ENCODE results near the gene APEX1.
A peak's percentile ranks its signal among the peaks of the same experiment; 100 is the strongest.

APEX1 gene

DNA sequence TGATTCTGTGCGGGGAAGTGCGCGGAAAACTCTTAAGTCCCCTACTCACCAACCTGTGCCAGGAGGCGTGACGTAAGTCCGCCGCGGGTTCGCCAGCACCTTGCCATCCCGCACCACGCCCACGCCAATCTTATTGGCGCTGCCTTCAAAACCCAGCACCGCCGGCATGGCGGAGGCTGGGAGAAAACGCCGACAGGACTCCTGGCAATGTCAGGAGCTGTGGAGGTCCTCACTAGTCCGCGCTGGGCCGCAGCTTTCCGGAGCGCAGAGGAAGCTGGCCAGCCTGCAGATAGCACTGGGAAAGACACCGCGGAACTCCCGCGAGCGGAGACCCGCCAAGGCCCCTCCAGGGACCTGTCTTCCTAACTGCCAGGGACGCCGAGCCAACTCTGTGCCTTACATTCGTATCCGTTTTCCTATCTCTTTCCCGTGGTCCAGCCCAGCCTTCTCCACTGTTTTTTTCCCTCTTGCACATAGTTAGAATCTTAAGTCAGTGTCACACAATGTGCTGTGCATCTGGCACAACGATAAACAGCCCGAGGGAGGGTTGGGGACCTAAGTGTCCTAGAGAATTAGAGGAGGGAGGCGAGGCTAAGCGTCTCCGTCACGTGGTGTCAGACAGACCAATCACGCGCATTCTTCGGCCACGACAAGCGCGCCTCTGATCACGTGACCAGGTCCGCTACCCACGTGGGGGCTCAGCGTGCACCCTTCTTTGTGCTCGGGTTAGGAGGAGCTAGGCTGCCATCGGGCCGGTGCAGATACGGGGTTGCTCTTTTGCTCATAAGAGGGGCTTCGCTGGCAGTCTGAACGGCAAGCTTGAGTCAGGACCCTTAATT is at the start of gene APEX1, which contains the start of gene OSGEP:
APEX1 (plus strand) TSS at position 711 of the 839 bp plus-strand sequence. CDS start 420 bp downstream, outside the sequence.
OSGEP (minus strand) TSS at position 297 of the 839 bp plus-strand sequence; CDS start at position 168, 129 bp downstream.
- no peaks in the 10 kb centered on the region for H3K27me3 Mint-ChIP-seq
- peak within 1 kb of the TSS; percentile 51 for H3K27ac Mint-ChIP-seq
- H3K36me3 Mint-ChIP-seq (ENCODE audit: low read depth), result peaks cover 21% of the 10 kb centered on the region
- H3K9me3 Mint-ChIP-seq, result no peaks in the 10 kb centered on the region
- DNase-seq, result peak; percentile 95
- H3K4me1 Mint-ChIP-seq (ENCODE audit: low read depth), result peaks cover 28% of the 10 kb centered on the region
- no peak within 1 kb of the TSS for H3K4me3 Mint-ChIP-seq

DNA sequence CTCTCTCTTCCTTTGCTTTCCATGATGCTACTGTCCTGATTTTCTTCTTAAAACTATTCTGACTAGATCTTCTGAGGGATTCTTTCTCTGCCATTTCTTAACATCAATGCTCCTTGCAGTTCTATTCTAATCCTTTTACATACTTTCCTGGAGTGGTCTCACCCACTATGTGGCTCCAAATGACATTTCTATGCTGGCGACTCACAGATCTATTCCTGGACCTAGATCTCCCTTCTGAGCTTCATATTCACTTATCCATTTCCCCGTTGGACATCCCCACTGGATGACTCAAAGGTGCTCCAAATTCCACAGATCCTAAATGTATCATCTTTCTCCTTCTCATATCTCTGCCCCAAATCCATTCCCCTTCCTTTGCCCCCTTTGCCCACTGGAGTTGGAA is 45.8 kb upstream of the APEX1 start:
- H3K36me3 Mint-ChIP-seq (ENCODE audit: low read depth), result peaks cover 58% of the 10 kb centered on the region
- no peaks in the 10 kb centered on the region for H3K9me3 Mint-ChIP-seq
- peak overlapping the region; percentile 32 for H3K27ac Mint-ChIP-seq
- no peak for DNase-seq
- peaks cover 51% of the 10 kb centered on the region for H3K4me1 Mint-ChIP-seq (ENCODE audit: low read depth)
- H3K4me3 Mint-ChIP-seq, result no peak overlapping the region
- no peaks in the 10 kb centered on the region for H3K27me3 Mint-ChIP-seq

DNA sequence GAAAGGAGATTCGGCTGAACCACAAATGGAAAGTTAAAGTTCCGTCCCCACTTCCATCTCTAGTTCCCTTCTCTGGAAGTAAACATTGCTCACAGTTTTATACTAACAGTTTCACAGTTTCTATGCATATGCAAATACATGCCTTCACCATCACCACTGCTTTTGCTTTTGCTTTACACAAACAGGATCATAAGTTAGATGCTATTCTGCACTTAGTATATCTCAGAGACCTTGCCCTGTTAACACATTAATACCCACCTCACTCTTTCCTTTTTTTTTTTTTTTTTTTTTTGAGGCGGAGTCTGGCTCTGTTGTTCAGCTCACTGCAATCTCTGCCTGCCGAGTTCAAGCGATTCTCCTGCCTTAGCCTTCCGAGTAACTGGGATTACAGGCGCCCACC is 42.6 kb upstream of the APEX1 start:
- Mint-ChIP-seq H3K27ac (peak overlapping the region; percentile 96), H3K4me1 (ENCODE audit: low read depth) (peaks cover 45% of the 10 kb centered on the region), H3K27me3 (no peaks in the 10 kb centered on the region), H3K4me3 (peak overlapping the region; percentile 90), H3K36me3 (ENCODE audit: low read depth) (peaks cover 26% of the 10 kb centered on the region), H3K9me3 (no peaks in the 10 kb centered on the region)
- no peak for DNase-seq

DNA sequence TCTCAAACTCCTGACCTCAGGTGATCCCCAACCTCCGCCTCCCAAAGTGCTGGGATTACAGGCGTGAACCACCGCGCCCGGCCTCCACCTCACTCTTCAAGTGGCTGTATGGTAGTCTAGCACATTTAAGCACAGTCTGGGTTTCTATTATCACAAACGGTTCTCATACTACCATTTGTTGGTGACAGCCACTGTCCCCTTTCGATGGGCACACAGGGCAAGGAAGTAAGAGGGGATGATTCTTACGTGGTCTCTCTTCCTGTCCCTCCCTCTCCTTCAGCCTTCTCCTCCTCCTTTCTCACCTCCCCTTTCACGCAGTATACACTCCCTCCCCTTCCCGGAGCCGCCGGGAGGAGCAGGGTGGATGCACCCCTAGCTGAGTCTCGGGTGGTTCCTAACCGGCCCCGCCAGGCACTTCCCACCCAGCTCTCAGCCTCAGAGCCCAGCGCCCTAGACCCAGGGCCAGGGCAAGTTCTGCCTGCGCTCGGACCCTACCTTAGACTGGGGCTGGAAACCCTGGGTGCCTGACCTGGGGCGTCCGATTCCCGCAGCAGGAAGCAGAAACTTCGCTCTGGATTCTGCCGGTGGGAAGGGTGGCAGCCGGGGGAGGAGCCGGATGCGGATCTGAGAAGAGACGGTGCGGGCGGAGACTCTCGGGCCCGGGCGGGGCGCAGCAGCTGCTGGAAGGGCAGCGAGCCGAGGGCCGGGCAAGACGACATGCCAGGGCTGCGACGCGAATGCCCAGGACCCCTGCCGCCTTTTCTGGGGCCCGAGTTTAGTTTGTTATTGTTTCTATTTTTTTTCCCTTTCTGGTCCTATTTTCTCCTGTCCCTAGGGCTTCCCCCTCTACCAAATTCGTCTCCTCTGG is 41.9 kb upstream of the APEX1 start, which contains the start of gene TEP1:
TEP1 (minus strand) TSS at position 626 of the 868 bp plus-strand sequence. CDS start 5,062 bp downstream, outside the sequence.
- H3K4me1 Mint-ChIP-seq (ENCODE audit: low read depth), result peaks cover 46% of the 10 kb centered on the region
- H3K27ac Mint-ChIP-seq, result peak within 1 kb of the TSS; percentile 96
- DNase-seq, result peak; percentile 83
- no peaks in the 10 kb centered on the region for H3K9me3 Mint-ChIP-seq
- H3K27me3 Mint-ChIP-seq, result no peaks in the 10 kb centered on the region
- peak within 1 kb of the TSS; percentile 90 for H3K4me3 Mint-ChIP-seq
- H3K36me3 Mint-ChIP-seq (ENCODE audit: low read depth), result peaks cover 19% of the 10 kb centered on the region

DNA sequence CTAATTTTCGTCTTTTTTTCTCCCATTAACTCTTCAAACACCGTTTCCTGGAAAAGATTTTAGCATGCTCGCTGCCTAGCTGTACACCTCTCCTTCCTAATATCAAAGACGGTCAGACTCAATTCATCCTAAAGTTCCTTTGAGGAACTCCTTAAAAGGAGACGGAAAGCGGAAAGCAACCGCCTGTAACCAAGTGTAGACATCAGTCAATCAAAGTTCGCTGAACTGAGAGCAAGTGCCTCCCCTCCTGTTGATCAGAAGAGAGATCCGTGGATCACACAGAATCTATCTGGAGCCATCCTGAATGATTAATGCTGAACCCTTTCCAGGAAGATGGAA is 41.3 kb upstream of the APEX1 start:
- H3K4me1 Mint-ChIP-seq (ENCODE audit: low read depth), result peaks cover 46% of the 10 kb centered on the region

DNA sequence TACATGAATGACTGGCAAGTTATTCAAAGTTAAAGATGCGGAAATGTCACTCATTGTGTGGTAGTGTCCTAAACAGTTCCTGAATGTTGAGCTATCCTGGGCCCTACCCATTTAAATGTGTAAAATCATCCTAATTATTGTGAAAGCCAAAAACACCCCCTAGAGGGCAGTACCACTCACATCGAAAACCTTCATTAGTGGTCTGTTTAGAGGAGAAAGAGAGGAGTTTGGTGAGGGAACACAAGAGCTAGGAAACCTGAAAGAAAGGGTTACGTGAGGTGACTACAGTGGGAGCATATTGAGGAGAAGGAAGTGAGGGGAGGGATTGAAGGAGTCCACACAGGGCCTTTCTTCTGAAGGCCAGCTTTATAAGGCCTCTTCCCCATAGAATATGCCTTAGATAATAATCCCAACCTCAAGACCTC is 39.2 kb upstream of the APEX1 start:
- no peaks in the 10 kb centered on the region for H3K27me3 Mint-ChIP-seq
- DNase-seq, result no peak
- peak overlapping the region; percentile 63 for H3K27ac Mint-ChIP-seq
- H3K4me3 Mint-ChIP-seq, result no peak overlapping the region
- H3K4me1 Mint-ChIP-seq (ENCODE audit: low read depth), result peaks cover 38% of the 10 kb centered on the region
- no peaks in the 10 kb centered on the region for H3K9me3 Mint-ChIP-seq
- H3K36me3 Mint-ChIP-seq (ENCODE audit: low read depth), result peaks cover 12% of the 10 kb centered on the region

More for the DNA sequence above, 41.3 kb upstream of the APEX1 start:
- Mint-ChIP-seq H3K4me3 (peak overlapping the region; percentile 90), H3K36me3 (ENCODE audit: low read depth) (peaks cover 16% of the 10 kb centered on the region), H3K9me3 (no peaks in the 10 kb centered on the region), H3K27ac (peak overlapping the region; percentile 96), H3K27me3 (no peaks in the 10 kb centered on the region)
- no peak for DNase-seq

DNA sequence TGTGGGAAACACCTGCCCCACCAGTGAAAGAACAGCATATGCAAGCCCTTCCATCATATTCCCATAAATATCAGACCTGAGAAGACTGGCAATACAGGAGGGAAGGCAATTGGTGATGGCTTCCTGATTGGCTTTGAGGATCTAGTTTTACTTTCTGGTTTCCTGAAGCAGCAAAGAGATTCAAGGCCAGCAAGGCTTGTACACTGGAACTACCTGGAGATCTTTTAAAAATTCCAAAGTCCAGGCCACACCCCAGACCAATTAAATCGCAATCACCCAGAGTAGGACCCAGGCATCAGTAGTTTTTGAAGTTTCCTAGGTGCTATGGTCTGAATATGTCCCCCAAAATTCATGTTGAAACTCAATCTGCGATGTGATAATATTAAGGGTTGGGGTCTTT is 38.8 kb upstream of the APEX1 start:
- Mint-ChIP-seq H3K4me3 (no peak overlapping the region), H3K36me3 (ENCODE audit: low read depth) (peaks cover 12% of the 10 kb centered on the region), H3K4me1 (ENCODE audit: low read depth) (peaks cover 35% of the 10 kb centered on the region), H3K9me3 (no peaks in the 10 kb centered on the region), H3K27me3 (no peaks in the 10 kb centered on the region), H3K27ac (peak overlapping the region; percentile 63)
- no peak for DNase-seq

DNA sequence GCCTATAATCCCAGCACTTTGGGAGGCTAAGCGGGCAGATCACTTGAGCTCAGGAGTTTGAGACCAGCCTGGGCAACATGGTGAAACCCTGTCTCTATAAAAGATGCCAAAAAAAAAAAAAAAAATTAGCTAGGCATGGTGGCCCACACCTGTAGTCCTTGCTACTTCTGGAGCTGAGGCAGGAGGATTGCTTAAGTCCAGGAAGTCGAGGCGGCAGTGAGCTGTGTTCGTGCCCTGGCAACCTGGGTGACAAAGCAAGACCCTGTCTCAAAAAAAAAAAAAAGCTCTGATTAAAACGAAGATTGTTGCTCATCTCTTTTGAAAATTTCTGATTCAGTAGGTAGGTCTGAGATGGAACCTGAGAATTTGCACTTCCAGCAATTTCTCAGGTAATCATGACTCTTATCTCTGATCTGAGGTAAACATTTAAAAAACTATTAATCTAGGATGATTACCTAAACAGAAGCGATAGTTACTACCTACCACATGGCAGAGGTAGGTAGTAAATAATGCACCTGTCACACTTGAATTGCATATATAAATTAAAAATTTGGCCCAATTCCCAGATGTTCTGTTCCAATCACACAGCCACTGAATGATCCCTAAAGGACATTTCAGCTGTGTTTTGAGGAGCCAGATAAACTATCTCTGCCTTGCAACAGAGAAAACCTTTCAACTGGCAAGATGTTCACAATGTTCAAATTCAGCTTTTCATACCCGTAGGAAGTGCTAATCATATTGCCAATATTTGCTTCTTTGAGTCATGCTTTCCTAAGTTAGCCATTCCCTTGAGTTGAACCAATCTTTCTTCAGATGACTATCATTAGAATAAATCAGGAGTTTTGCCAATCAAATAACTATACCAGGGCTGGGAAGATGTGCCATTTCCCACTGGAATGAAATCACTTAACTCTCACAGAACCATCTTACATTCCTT is 37.5 kb upstream of the APEX1 start:
- Mint-ChIP-seq H3K27me3 (no peaks in the 10 kb centered on the region), H3K4me3 (no peak overlapping the region), H3K9me3 (no peaks in the 10 kb centered on the region), H3K36me3 (ENCODE audit: low read depth) (peaks cover 9% of the 10 kb centered on the region), H3K4me1 (ENCODE audit: low read depth) (peaks cover 25% of the 10 kb centered on the region), H3K27ac (no peak overlapping the region)
- no peak for DNase-seq

DNA sequence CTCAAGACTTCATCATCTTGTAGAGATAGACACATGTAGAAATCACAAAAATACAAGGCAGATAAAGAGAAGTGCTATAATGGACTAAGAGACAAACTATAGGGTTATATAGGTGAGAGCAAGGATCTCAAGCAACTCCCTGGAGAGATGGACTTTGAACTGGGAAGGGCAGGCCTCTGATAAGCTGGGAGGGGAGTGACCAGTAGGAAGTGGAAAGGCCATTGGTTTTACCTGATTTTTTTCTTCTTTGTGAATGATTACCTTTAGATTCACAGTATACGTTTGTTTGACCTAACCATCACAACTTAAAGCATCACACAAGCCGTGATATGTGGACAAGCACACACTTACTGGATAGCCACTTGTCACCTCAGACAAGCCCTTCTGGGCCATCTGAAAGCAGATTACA is 36.5 kb upstream of the APEX1 start:
- Mint-ChIP-seq H3K27ac (no peak overlapping the region), H3K36me3 (ENCODE audit: low read depth) (peaks cover 2% of the 10 kb centered on the region), H3K9me3 (no peaks in the 10 kb centered on the region), H3K27me3 (no peaks in the 10 kb centered on the region), H3K4me1 (ENCODE audit: low read depth) (peaks cover 20% of the 10 kb centered on the region), H3K4me3 (no peak overlapping the region)
- DNase-seq, result no peak

DNA sequence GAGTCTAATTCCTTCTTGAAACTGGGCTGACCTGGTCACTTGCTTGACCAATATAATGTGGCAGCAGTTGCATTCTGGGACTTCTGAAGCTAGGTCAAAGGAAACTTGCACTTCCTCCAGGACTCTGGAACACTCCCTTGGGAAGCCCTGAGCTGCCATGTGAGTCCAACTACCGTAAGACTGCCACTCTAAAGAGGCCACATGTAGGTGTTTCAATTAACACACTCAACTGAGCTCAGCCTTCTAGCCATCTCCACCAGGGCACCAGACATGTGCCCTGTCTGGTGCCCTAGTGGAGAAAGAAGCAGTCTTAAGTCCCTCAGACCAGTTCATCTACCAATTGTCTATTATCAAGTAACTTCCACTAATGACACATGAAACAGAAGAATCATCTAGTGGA is 35.6 kb upstream of the APEX1 start:
- Mint-ChIP-seq H3K4me3 (no peak overlapping the region), H3K9me3 (no peaks in the 10 kb centered on the region), H3K36me3 (ENCODE audit: low read depth) (no peaks in the 10 kb centered on the region), H3K4me1 (ENCODE audit: low read depth) (peaks cover 11% of the 10 kb centered on the region), H3K27ac (no peak overlapping the region), H3K27me3 (no peaks in the 10 kb centered on the region)
- DNase-seq, result no peak

DNA sequence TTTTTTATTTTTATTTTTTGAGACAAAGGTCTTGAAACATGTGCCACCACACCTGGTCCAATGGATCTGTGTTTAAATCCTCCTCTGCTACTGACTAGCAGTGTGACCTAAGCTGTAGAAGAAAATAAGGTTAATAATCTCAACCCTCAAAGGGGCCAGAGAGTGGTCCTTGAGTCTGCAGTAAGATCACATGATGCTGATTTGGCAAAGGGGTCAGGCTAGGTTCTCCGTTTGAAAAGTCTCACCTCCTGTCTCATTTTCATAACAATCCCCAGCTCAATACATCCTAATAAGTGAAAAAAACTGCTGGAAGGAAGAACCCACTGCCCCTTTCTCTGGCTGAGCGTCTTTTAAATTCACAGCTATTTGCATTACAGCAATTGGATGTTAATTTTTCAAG is 33.8 kb upstream of the APEX1 start:
- Mint-ChIP-seq H3K4me1 (ENCODE audit: low read depth) (peaks cover 7% of the 10 kb centered on the region), H3K4me3 (no peak overlapping the region), H3K27ac (no peak overlapping the region), H3K27me3 (no peaks in the 10 kb centered on the region), H3K36me3 (ENCODE audit: low read depth) (no peaks in the 10 kb centered on the region), H3K9me3 (no peaks in the 10 kb centered on the region)
- DNase-seq, result no peak

DNA sequence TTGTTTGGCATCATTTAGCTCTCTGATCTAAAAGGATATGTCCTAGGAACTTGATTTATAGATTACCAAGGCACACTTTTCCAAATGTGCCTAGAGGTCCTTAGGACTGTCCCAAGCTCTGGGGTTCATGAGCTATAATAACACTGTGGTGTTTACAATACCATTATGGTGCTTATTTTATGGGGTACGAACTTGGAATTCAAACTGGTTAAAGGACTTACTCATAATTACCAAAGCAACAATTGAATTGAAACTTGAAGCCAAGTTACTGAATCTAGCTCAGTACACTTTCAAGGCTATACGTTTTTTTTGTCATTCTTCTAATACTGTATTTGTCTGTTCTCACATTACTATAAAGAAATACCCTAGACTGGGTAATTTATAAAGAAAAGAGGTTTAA is 32.1 kb upstream of the APEX1 start:
- H3K4me1 Mint-ChIP-seq (ENCODE audit: low read depth), result peaks cover 12% of the 10 kb centered on the region
- H3K9me3 Mint-ChIP-seq, result no peaks in the 10 kb centered on the region
- H3K36me3 Mint-ChIP-seq (ENCODE audit: low read depth), result no peaks in the 10 kb centered on the region
- H3K4me3 Mint-ChIP-seq, result no peak overlapping the region
- H3K27ac Mint-ChIP-seq, result no peak overlapping the region
- H3K27me3 Mint-ChIP-seq, result no peaks in the 10 kb centered on the region
- no peak for DNase-seq

DNA sequence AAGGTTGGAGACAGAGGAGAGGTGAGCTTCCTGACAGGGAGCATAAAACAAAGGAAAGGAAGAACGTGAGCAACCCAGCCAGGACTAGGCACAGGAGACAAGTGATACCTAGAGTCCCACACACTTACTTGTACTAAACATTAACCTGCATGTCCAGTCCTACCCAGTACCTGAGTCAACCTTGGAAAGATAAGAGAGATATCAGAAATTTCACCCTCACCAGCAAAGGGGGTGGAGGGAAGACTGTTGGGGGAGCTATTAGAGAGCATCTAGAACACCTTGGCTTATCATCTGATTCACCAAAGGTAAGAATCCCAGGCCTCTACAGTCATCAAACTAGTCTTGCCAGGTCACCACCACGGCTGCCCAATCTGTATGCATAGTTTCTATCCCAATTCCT is 30.2 kb upstream of the APEX1 start:
- H3K27ac Mint-ChIP-seq, result no peak overlapping the region
- no peak overlapping the region for H3K4me3 Mint-ChIP-seq
- H3K4me1 Mint-ChIP-seq (ENCODE audit: low read depth), result peaks cover 31% of the 10 kb centered on the region

More for the DNA sequence above, 30.2 kb upstream of the APEX1 start:
- H3K9me3 Mint-ChIP-seq, result no peaks in the 10 kb centered on the region
- H3K27me3 Mint-ChIP-seq, result no peaks in the 10 kb centered on the region
- no peaks in the 10 kb centered on the region for H3K36me3 Mint-ChIP-seq (ENCODE audit: low read depth)
- no peak for DNase-seq
